ENCODE measurements around the gene BATF. TPM values are rescaled to one million over a fixed set of nuclear protein-coding genes. Genes with fewer than 3 reads are reported as not detected.

BATF gene
- total and polyA plus RNA-seq, 2 donors (not counting 1 experiment from before 2014, with no cell fraction given), result 12.8 to 16.4 TPM

GRCh38 chr14:75558440-75558839 lies 36.2 kb downstream of the BATF start:
- peaks cover 6 to 8% of the 10 kb centered on the region in 2 donors for H3K4me1 ChIP-seq (ENCODE audit: control insufficient read depth in 2 of 2, insufficient read depth in 2 of 2, low read length in 2 of 2)
- ChIA-PET POLR2A (no interaction called here), CTCF (interaction anchor here (3.2 to 5.7 kb wide), 3 partner anchors 17 to 250 kb away, joined by 12 to 65 read pairs (median 60); no protein-coding TSS in a partner anchor)
- no peak for DNase-seq
- no peaks in the 10 kb centered on the region for H3K79me2 ChIP-seq (ENCODE audit: control insufficient read depth, insufficient read depth, low read length)
- no peak overlapping the region for H3K27ac ChIP-seq (ENCODE audit: low read length in 2 of 2)
- TF ChIP-seq EZH2 (IDR thresholded peaks at IDR 0.05; ENCODE audit: borderline replicate concordance, insufficient read depth, low read depth, low read length, poor library complexity, severe bottlenecking) (no peak), CTCF (IDR thresholded peaks at IDR 0.05) (no peak)
- H3K4me3 ChIP-seq (ENCODE audit: control extremely low read depth in 1 of 5, extremely low read depth in 1 of 5, insufficient read depth in 1 of 5, low read depth in 2 of 5, low read length in 4 of 5), result no peak overlapping the region
- no peaks in the 10 kb centered on the region for H3K36me3 ChIP-seq (replicated peaks in 1 of 2; ENCODE audit: control extremely low read depth in 1 of 2, control insufficient read depth in 1 of 2, extremely low read depth in 1 of 2, insufficient read depth in 2 of 2, low read length in 1 of 2)
- Mint-ChIP-seq H3K27me3 (no peaks in the 10 kb centered on the region), H3K4me3 (no peak overlapping the region), H3K27ac (no peak overlapping the region), H3K4me1 (peaks cover 10% of the 10 kb centered on the region), H3K9me3 (ENCODE audit: insufficient read depth) (no peaks in the 10 kb centered on the region)
- ATAC-seq (ENCODE audit: low read depth), result no peak
- H4K20me1 ChIP-seq (ENCODE audit: control insufficient read depth, insufficient read depth, low read length, poor library complexity, severe bottlenecking), result no peaks in the 10 kb centered on the region
- no peak overlapping the region for H3K4me2 ChIP-seq (replicated peaks; ENCODE audit: low read depth, low read length, poor library complexity, severe bottlenecking)
- no peak overlapping the region for H2AFZ ChIP-seq (ENCODE audit: insufficient read depth, low read depth, low read length, poor library complexity, severe bottlenecking)
- intact Hi-C loops (cut with micrococcal nuclease), result no loop called here
- peaks cover 0 to 7% (median 5%) of the 10 kb centered on the region in 3 donors for H3K9me3 ChIP-seq (ENCODE audit: control extremely low read depth in 1 of 3, control insufficient read depth in 2 of 3, insufficient read depth in 1 of 3, low read length in 2 of 3)
- no peak overlapping the region for H3K9ac ChIP-seq (ENCODE audit: low read length)
- H3K27me3 ChIP-seq (replicated peaks in 1 of 4; ENCODE audit: control extremely low read depth in 1 of 4, control insufficient read depth in 3 of 4, insufficient read depth in 4 of 4, low read length in 3 of 4), result no peaks in the 10 kb centered on the region
- WGBS (ENCODE audit: insufficient coverage), result 91% methylated on average over 3 of the region's 5 CpGs

- intact Hi-C loops (cut with micrococcal nuclease), result no loop called here
- no peak overlapping the region for H3K4me2 ChIP-seq (replicated peaks; ENCODE audit: low read depth, low read length, poor library complexity, severe bottlenecking)
Observed at GRCh38 chr14:75559045-75559444, 36.8 kb downstream of the BATF start.

More at GRCh38 chr14:75559045-75559444, 36.8 kb downstream of the BATF start:
- Mint-ChIP-seq H3K4me1 (peaks cover 10% of the 10 kb centered on the region), H3K9me3 (ENCODE audit: insufficient read depth) (no peaks in the 10 kb centered on the region), H3K27me3 (no peaks in the 10 kb centered on the region), H3K27ac (no peak overlapping the region), H3K4me3 (no peak overlapping the region)
- no peak for ATAC-seq (ENCODE audit: low read depth)
- Histone ChIP-seq H3K4me3 (ENCODE audit: control extremely low read depth in 1 of 5, extremely low read depth in 1 of 5, insufficient read depth in 1 of 5, low read depth in 2 of 5, low read length in 4 of 5) (no peak overlapping the region), H3K27ac (ENCODE audit: low read length in 2 of 2) (no peak overlapping the region), H3K9ac (ENCODE audit: low read length) (no peak overlapping the region), H3K27me3 (replicated peaks in 1 of 4; ENCODE audit: control extremely low read depth in 1 of 4, control insufficient read depth in 3 of 4, insufficient read depth in 4 of 4, low read length in 3 of 4) (no peaks in the 10 kb centered on the region), H3K9me3 (ENCODE audit: control extremely low read depth in 1 of 3, control insufficient read depth in 2 of 3, insufficient read depth in 1 of 3, low read length in 2 of 3) (peaks cover 0 to 7% (median 5%) of the 10 kb centered on the region in 3 donors), H3K79me2 (ENCODE audit: control insufficient read depth, insufficient read depth, low read length) (no peaks in the 10 kb centered on the region), H3K4me1 (ENCODE audit: control insufficient read depth in 2 of 2, insufficient read depth in 2 of 2, low read length in 2 of 2) (peaks cover 6 to 8% of the 10 kb centered on the region in 2 donors), H2AFZ (ENCODE audit: insufficient read depth, low read depth, low read length, poor library complexity, severe bottlenecking) (no peak overlapping the region), H3K36me3 (replicated peaks in 1 of 2; ENCODE audit: control extremely low read depth in 1 of 2, control insufficient read depth in 1 of 2, extremely low read depth in 1 of 2, insufficient read depth in 2 of 2, low read length in 1 of 2) (no peaks in the 10 kb centered on the region), H4K20me1 (ENCODE audit: control insufficient read depth, insufficient read depth, low read length, poor library complexity, severe bottlenecking) (no peaks in the 10 kb centered on the region)
- TF ChIP-seq EZH2 (IDR thresholded peaks at IDR 0.05; ENCODE audit: borderline replicate concordance, insufficient read depth, low read depth, low read length, poor library complexity, severe bottlenecking) (no peak), CTCF (IDR thresholded peaks at IDR 0.05) (no peak)
- ChIA-PET CTCF (interaction anchor here (1.3 to 6.1 kb wide), 8 partner anchors 10 to 251 kb away, joined by 4 to 108 read pairs (median 52); partner anchors contain the start of gene BATF), POLR2A (no interaction called here)
- no peak for DNase-seq
- WGBS (ENCODE audit: insufficient coverage), result 100% methylated on average over 3 of the region's 6 CpGs

Measured in B cell (primary cell).